ENCODE data around the gene PRMT9.

- TF ChIP-seq EZH2 (IDR thresholded peaks at IDR 0.05; ENCODE audit: insufficient read depth, poor library complexity, severe bottlenecking) (no peak), EZH2phosphoT487 (IDR thresholded peaks at IDR 0.05; ENCODE audit: insufficient read depth, low read depth) (no peak)
Observed at GRCh38 chr4:147732518-147733235, 48.7 kb upstream of the PRMT9 start.
